NCI-H1092 treated with DMSO at 0.1 percent for 48 hours (cell line): ENCODE measurements around the gene FREM1.
"Not testable (repeated sequence)": the region's sequence is repeated elsewhere in the genome, so short reads cannot be mapped to it uniquely, and the experiment has no call there.

Source experiments
- DNase-seq: peaks from one replicate; lab custom pipeline; 2025; lab: John Stamatoyannopoulos, UW

Gene FREM1, protein sequence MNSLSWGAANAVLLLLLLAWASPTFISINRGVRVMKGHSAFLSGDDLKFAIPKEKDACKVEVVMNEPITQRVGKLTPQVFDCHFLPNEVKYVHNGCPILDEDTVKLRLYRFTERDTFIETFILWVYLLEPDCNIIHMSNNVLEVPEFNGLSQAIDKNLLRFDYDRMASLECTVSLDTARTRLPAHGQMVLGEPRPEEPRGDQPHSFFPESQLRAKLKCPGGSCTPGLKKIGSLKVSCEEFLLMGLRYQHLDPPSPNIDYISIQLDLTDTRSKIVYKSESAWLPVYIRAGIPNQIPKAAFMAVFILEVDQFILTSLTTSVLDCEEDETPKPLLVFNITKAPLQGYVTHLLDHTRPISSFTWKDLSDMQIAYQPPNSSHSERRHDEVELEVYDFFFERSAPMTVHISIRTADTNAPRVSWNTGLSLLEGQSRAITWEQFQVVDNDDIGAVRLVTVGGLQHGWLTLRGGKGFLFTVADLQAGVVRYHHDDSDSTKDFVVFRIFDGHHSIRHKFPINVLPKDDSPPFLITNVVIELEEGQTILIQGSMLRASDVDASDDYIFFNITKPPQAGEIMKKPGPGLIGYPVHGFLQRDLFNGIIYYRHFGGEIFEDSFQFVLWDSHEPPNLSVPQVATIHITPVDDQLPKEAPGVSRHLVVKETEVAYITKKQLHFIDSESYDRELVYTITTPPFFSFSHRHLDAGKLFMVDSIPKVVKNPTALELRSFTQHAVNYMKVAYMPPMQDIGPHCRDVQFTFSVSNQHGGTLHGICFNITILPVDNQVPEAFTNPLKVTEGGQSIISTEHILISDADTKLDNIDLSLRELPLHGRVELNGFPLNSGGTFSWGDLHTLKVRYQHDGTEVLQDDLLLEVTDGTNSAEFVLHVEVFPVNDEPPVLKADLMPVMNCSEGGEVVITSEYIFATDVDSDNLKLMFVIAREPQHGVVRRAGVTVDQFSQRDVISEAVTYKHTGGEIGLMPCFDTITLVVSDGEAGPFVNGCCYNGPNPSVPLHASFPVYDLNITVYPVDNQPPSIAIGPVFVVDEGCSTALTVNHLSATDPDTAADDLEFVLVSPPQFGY (N-terminal part only)

GRCh38 chr9:14909961-14910805 lies at the start of gene FREM1:
TSS of gene FREM1 (minus strand) at chr9:14910428. CDS start at chr9:14868977, 41,451 bp downstream.
- DNase-seq = peak; percentile 63

DNA sequence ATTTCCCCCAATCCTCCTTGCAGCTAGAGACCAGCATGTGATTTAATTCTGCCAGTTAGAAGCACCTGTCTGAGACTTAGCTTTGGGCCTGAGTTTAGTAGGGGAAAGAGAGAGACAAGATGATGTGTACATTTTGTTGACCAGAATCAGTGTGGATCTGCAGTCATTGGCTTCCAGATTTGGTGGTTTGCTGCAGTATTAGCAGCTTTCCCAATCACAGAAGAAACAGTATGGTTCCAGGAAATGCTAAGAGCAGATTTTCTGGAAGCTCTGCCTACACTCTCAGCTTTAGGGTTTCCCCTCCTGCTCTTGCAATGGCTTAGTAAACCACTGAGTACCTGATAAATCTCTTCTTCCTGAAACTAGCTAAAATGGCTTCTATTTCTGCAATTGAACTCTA lies 48.8 kb upstream of the FREM1 start:
- no peak for DNase-seq

- no peak for DNase-seq
These were observed 46.9 kb upstream of the FREM1 start for GRCh38 chr9:14957109-14957508.

DNA sequence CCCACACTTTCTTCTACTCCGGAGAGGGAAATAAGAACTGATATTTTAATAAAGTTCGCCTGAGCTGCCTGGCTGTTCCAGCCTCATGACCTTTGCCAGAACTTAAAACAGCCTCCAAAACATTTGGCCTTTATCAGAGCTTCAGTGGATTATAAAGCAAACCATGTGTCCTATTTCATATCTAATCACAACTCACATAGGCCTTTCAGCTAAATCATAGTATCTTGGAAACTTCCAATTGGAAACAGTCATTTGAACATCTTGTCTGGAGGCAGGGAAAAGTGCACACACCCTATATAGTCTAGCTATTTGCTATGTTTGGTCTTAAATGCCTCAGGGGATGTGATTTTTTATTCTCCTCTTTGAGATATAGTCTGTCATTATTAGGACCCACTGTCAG lies 46.0 kb upstream of the FREM1 start:
- DNase-seq = no peak

DNA sequence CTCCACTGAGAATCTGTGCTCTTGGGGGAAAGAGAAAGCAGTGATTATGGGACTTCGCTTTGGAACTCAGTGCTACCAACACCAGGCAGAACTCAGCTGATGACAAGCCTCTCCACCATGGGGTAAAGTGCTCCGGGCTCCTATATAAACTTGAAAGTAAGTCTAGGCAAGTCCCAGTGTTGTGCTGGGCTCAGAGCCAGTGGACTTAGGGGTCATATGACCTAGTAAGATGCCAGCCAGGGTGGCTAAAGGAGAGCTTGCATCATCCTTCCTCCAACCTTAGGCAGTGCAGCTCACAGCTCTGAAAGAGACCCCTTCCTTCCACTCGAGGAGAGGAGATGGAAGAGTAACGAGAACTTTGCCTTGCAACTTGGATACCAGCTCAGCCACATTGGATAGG lies 35.1 kb upstream of the FREM1 start:
- no peak for DNase-seq

DNA sequence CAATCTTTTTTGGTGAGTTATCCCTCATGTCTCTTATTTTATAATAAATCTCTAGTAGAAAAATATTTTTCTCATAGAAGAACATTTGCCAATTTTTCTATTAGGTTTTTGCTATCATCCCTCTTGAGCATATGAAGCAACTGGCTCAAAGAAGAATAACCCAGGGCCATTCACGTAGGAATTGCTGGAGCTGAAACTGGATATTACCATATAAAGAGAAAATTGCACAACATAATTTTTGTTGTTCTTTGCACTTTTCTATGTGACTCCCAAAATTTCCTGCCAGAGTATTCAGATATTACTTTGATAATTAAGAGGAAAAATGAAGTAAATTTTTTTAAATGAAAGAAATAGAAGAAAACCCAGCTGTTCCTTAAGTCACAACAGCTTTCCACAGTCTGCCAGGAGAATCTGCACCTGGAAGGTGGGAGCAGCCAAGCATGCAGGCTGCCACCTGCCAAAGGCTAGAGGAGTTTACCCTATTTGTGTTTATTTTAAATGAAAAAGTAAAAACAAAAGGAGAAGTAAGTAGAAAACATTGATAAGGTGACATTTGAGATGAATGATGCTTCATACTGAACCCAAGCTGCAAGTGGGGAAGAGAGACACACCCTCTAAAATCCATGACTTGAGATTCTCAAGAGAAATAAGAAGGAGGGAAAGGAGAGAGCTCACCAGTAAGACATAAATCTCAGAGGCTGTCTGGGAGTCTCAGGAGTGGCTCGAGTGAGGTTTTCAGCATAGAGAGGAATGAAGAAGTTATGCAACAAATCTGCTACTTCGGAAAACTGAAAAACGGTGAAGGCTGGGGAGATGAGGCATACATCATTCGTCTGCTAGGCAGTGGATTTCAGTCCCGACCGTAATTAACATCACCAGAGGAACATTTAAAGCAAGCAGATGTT lies 31.5 kb upstream of the FREM1 start:
- DNase-seq = peak; percentile 34

DNA sequence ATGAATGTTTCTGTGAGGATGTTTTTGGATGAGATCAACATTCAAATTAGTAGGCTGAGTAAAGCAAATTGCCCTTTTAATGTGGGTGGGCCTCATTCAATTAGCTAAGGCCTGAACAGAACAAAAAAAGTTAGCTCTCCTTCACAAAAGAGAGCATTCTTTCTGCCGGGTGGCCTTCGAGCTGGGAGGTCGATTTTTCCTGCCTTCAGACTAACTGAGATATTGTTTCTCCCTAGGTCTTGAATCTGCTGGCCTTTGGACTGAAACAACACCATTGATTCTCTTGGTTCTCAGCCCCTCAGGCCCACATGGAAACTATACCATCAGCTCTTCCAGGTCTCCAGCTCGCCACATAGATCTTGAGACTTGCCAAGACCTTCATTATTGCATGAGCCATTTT lies 29.1 kb upstream of the FREM1 start:
- DNase-seq = no peak

DNA sequence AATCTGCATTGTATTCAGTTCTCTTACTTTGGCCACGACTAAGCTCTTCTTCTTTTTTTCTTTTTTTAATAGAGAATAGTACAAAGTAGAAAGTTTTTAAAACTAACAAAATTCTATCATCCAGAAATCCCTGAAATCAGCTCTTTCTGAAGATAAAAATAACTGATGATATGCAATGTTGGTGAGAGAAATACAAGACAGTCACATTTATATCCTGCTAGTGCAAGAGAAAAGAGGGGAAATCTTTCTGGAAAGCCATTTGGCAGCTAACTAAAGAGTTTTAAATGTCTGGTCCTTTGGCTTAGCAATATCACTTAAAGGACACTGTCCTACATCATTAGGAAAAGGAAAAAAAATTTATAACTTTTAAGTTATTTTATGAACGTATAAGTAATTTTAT lies 27.0 kb upstream of the FREM1 start:
- peak; percentile 32 for DNase-seq

DNA sequence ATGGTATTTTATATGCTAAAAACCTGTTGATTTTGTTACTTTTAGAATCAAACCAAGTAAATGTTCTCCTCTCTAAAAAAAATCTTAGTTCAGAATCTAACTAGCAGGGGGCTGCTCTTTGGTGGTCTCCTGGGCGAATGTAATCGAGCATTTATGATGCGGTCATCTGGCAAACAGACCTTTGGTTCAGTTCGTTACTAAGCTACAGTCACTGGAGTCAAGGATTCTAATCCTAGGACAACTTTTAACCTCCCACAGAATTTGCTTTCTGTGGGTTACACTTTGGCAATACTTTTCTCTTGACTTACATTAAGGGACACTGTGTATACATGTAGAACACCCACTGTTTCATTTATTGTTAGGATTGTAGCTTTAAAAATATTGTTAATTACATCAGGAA lies 26.3 kb upstream of the FREM1 start:
- DNase-seq = peak; percentile 87

DNA sequence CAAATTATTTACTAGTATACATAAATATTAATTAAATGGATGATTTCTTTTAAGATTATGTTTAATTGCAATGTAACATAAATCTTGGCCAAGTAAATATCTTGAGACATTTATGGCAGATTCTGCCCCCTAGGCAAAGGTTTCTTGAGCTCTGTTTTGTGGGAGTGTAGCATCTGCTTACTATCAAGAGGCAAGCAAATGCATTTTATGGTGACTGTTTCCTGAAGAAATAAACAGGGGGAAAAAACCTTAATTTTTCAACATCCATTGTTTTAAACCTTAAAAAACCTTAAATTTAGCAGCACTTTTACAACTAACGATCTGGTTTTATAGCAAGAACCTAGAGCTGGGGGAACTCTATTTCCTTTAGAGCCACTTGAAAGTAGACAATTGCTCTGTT lies 25.7 kb upstream of the FREM1 start:
- no peak for DNase-seq

GRCh38 chr9:14935106-14935751 lies 25.0 kb upstream of the FREM1 start:
- peak; percentile 12 for DNase-seq

- DNase-seq = no peak
These were observed 22.4 kb upstream of the FREM1 start for GRCh38 chr9:14932641-14933040.

- no peak for DNase-seq
These were observed 22.0 kb upstream of the FREM1 start for GRCh38 chr9:14932231-14932630.

- no peak for DNase-seq
These were observed 16.9 kb upstream of the FREM1 start for GRCh38 chr9:14926941-14927624.

DNA sequence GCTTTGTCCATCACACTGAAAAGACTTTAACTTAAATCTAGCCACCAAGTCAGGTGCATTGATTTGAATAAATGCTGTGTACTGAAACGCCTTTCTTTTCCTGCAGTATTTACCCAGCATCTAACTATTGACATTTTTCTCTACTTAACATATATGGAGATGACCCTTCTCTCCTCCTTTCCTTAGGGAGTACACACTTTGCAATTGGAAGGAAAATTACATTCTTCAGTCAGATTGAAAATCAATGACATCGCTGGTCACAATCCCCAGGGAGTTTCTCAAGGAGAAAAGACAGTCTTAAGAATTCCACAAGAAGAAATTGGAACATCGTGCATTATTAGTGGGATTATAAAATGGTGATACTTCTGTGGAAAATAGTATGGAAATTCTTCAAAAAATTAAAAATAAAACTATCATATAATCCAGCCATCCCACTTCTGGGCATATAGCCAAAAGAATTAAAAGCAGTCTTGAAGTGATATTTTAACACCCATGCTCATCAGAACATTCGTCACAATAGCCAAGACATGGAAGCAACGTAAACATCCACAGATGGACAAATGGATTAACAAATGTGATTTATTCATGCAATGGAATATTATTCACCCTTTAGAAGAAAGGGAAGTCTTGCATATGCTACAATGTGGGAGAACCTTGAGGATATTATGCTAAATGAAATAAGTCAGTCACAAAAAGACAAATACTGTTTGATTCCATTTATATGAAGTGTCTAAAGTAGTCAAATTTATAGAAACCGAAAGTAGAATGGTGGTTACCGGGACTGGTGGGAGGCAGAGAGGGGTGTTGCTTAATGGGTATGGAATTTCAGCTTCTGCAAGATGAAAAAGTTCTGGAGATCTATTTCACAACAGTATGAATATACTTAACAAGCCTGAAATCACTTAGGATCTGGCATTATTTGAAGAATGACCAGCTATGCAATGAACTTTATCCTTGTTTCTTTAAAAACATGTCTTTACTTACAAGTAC lies 14.3 kb upstream of the FREM1 start:
- peak; percentile 4 for DNase-seq

- DNase-seq = no peak
These were observed 13.5 kb upstream of the FREM1 start for GRCh38 chr9:14923701-14924100.

DNA sequence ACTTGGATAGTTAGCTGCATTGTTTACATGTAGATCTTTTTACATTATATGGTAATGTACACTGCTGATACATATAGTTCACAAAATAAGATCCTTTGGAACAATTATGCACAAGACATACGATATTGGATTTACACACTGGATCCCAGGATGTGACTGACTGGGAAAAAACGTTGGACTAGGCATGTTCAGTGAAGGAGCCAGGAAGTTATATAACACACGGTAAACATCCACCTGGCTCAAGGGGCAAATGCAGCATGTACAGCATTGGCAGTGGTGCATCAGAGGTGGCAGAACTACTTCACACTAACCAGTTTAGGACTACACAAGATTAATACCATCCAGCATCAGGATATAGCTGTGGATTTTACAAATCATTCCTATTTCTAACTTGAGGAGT lies 10.6 kb upstream of the FREM1 start:
- not testable (repeated sequence) for DNase-seq

GRCh38 chr9:14913366-14913765 lies 3.1 kb upstream of the FREM1 start:
- no peak for DNase-seq
